IPS-18c (cell line): ENCODE data around the gene SVIP.
A peak's percentile ranks its signal among the peaks of the same experiment; 100 is the strongest.

Experiments
- H3K4me3 ChIP-seq: 2 replicates; pipeline ENCODE4 v1.7.0; 2013; ENCODE audit warnings: low read depth, mild to moderate bottlenecking, low read length, moderate library complexity; ENCODE audit not compliant: insufficient read depth
- H3K9me3 ChIP-seq: one replicate; pipeline ENCODE4 v1.6.1; 2013; ENCODE audit warnings: mild to moderate bottlenecking, low read length, moderate library complexity; ENCODE audit not compliant: control insufficient read depth, insufficient read depth

Gene SVIP

DNA sequence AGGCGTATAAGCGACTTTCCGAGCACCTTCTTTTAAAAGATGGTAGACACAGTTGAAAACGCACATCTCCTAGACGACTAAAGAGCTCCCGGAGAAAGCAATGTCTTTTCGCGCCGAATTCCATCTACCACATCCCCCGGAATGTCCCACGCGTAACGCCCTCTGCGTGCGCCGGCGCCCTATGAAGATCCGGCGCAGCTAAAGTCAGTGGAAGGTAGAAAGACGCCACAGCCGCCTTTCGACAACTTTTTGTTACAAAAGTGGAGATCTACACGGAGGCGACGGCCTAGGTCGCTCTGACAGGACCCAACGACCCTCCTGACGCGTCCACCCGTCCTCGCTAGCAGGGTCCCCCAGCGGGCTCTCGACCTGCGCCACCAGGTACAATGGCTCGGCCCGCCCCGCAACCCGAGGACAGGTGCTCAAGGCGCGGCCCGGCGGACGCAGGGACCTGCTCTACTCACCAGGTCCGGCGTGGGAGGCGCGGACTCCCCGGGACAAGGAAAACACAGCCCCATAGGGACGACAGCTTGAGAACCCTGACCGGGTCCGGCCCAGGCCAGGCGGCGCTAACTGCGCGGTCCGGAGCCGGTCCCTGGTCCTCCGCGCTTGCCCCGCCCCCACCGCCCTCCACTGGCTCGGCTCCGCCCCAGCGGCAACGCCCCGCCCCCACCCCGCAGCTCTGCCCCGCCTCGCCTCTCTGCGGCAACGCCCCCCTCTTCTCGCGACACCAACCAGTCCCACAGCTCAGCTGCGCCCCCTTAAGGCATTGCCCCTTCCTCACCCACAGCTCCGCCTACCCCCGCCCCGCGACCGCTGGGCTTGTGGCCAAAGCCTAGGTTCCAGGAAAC is at the start of gene SVIP:
TSS of gene SVIP (minus strand) at position 571 of the 851 bp plus-strand sequence. CDS start at position 518, 53 bp downstream.
- H3K4me3 ChIP-seq: peak within 1 kb of the TSS; percentile 86

DNA sequence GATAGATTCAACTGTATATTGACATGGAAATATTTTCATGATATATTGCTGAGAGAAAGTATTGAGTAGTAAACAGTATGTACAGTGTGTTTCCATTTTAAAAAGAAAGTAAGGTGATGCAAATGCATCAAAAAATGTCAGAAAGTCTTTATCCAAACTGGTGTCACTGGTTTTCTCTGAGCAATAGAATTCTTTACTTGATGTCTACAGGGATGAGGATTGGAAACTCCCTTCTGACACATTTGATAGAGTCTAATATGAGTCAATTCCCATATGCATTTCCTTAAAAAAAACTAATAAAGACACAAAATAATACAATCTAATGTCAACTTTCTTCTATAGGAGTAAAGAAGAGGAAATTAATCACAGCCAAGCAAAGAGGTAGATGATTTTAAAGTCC is 49.0 kb upstream of the SVIP start:
- H3K4me3 ChIP-seq: no peak overlapping the region
- H3K9me3 ChIP-seq: no peaks in the 10 kb centered on the region

More for the DNA sequence above, at the start of gene SVIP:
- H3K9me3 ChIP-seq: no peaks in the 10 kb centered on the region

- Histone ChIP-seq H3K4me3 (no peak overlapping the region), H3K9me3 (no peaks in the 10 kb centered on the region)
These were observed 48.4 kb upstream of the SVIP start for GRCh38 chr11:22878039-22878438.

DNA sequence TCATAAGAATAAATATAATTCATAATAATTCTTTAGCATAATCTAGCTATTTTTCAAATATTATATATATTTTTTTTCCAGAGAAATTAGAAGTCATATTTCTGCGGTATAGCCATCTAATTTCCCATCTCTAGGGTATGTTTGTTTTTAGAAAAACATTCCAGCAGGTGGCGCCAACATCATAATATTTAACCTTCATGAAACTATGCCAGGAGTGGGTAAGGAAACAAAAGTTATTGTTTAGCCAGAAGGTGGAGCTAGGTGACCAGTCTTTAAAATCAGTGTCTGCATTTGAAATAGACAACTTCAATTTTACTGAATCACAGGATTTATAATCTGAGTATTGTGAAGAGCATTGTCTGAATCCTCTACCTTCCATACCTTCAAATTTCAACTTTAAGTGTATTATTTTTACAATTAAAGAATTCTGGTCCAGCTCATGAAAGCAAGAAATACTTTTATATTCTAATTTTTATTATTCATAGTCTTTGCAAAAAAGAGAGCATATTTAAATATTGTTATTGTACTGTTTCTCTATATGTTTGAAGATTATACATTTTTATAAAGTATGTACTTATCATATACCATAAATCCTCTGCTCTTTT is 46.4 kb upstream of the SVIP start:
- Histone ChIP-seq H3K4me3 (no peak overlapping the region), H3K9me3 (no peaks in the 10 kb centered on the region)

GRCh38 chr11:22869325-22869724 is 39.7 kb upstream of the SVIP start:
- H3K9me3 ChIP-seq: peaks cover 2% of the 10 kb centered on the region
- no peak overlapping the region for H3K4me3 ChIP-seq

DNA sequence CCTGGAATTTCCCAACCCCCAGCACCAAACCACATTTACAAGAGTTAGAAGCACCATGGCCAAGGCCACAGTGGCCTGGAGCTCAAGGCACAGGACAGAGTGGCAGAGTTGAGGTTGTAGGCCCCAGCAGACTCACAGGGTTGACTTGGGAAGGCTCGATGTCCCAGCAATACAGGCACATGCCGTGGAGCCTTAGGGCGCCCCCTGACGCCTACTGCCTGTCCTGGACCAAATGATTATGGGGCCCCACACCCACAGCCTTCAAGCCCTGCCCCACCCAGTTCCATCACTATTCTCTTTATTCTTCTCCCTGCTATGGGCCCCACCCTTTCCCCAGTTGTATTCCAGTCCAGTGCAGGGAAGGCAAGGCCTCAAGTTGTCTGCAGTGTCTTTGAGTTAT is 30.6 kb upstream of the SVIP start, which contains the start of gene CCDC179:
TSS of gene CCDC179 (minus strand) at position 234 of the 400 bp plus-strand sequence. CDS start at position 181, 53 bp downstream.
- Histone ChIP-seq H3K4me3 (no peak within 1 kb of the TSS), H3K9me3 (no peaks in the 10 kb centered on the region)

GRCh38 chr11:22859756-22860155 is 30.2 kb upstream of the SVIP start:
- no peaks in the 10 kb centered on the region for H3K9me3 ChIP-seq
- H3K4me3 ChIP-seq: no peak overlapping the region

- no peak overlapping the region for H3K4me3 ChIP-seq
- no peaks in the 10 kb centered on the region for H3K9me3 ChIP-seq
These were observed 21.9 kb upstream of the SVIP start for GRCh38 chr11:22851477-22851876.

DNA sequence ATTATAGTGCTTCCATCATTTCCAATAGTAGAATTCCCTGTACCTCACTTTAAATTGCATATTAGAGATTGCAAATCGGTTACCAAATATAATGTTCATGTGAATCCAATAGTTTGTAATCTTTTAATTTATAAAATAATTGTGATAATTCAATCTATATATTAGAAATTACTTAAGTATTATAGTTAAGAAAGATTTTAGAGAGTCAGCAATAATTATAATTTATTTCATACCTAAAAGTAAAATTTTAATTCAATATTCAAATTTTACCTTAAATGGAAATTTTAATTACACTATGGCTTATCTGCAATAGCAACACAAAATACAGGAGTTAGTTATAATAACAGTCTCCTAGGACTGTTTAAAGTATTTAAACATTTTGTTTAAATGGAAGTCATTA is 17.1 kb upstream of the SVIP start:
- H3K4me3 ChIP-seq: no peak overlapping the region
- no peaks in the 10 kb centered on the region for H3K9me3 ChIP-seq

GRCh38 chr11:22832315-22833015 is 2.9 kb upstream of the SVIP start:
- Histone ChIP-seq H3K4me3 (no peak overlapping the region), H3K9me3 (no peaks in the 10 kb centered on the region)

DNA sequence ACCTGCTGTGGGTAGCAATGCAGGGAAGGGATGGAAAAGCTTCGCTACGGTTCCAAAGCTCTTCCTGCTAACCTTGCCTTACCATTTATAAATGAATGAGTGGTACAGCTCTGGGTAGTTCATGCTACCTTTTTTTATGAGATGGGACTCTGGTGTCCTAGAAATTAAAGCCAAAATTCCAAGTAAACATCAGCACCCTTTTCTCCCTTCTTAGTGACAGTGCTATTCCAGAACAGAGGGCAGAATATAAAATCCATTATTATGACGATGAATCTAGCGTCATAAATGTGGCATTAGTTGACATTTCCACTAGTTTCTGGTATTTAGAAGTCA is 447 bp upstream of the SVIP start:
- Histone ChIP-seq H3K4me3 (no peak overlapping the region), H3K9me3 (no peaks in the 10 kb centered on the region)

DNA sequence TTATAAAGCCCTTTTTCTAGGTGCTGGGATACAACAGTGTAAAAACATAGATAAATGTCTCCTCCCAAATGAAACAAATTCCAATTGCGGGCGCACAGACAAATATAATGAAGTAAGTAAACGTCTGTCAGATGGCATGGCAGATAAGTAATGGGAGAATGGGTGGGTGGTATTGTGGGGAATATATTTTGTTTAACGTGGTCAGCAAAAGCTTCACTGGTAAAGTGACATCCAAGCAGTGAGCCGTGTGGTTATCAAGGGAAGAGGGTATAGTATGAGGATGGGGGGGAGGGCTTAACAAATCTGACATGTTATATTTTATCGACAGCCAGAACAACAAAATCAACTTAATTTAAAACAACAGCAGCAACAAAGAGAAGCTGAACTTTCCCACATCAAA is 1.2 kb downstream of the SVIP start:
- no peaks in the 10 kb centered on the region for H3K9me3 ChIP-seq
- H3K4me3 ChIP-seq: no peak overlapping the region

DNA sequence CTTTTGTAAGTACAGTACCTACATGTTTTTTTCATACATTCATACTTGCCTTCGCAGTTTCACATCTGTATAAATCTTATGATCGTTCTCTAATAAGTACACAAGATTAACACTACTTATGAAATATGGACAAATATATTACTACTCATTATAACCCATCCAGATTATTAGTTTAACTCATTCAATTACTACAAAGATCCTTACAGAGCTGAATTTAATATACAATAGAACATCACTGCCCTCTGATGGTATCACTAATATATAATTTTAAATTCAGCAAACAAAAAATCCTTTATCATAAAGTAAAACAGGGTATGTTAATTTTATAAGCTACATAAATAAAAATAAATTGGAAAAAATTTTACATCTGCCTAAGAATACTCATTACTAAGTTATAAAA is 7.4 kb downstream of the SVIP start:
- no peak overlapping the region for H3K4me3 ChIP-seq

DNA sequence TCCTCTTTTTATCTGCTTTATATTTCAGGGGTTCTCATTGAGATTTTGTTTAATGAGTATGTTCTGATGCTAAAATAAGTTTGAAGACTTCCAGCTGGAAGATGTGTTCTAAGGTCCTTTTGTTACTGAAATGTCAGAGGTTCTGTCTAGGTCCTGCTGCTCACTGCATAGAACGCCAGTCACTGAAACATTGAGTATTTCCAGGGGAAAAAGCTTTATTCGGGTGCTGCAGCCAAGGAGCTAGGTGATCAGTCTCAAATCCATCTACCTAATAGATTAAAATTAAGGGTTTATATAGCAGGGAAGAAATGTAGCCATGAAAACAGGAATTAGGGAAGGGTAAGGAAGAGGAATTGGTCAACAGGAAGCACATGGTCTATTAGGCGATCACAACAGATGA is 19.7 kb downstream of the SVIP start:
- Histone ChIP-seq H3K4me3 (no peak overlapping the region), H3K9me3 (no peaks in the 10 kb centered on the region)

More for the DNA sequence above, 7.4 kb downstream of the SVIP start:
- no peaks in the 10 kb centered on the region for H3K9me3 ChIP-seq

GRCh38 chr11:22808571-22809197 is 20.9 kb downstream of the SVIP start:
- no peak overlapping the region for H3K4me3 ChIP-seq
- H3K9me3 ChIP-seq: no peaks in the 10 kb centered on the region

DNA sequence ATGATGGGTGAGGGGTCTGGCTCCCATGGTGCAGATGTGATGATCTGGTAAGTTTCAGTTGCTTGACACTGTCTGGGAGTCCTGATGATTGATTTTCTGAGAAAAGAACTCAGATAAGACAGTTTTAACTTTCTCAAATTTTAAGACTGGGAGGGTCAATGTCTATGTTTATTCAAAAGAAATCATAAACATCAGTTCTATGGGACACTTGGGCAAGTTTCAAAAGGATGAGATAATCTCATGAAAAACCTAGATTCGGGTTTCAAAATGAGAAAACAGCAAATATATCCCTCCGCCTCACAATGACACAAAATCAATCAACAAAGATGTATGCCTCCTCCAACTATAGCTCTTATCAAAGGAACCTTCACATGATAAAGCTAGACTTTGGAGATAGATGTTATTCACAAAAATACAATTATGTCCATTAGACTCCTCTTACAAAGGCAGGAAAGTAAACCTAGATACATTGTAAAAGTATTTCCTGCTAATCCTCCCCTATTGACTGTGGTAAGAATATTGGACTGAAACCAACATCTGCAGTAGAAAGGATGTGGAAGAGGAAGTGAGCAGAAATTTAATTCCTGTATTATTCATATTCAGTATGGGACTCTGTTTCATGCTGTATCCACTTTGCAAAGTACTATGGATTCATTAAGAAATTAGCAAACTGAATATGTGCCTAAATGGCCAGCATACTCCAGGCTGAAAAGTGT is 21.6 kb downstream of the SVIP start:
- H3K4me3 ChIP-seq: no peak overlapping the region
- no peaks in the 10 kb centered on the region for H3K9me3 ChIP-seq

DNA sequence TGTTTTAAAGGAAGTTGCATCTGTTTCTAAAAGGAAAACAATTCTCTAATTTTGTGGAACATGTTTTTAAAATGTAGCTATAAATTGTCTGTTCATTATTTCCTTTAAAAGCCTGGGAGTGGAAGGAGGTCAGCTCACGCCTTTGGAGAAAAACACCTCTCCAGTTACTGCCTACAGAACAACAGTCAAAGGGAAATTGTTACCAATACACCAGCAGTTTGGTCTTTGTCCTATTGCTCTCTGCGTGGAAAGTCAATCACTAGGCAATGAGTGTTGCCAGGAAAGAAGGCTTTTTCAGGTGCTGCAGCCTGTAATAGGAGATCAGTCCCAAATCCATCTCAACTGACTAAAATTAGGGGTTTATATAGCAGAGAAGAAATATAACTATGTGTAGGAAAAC is 22.2 kb downstream of the SVIP start:
- Histone ChIP-seq H3K9me3 (no peaks in the 10 kb centered on the region), H3K4me3 (no peak overlapping the region)
